Measurements from ENCODE around the gene ARID3A.

The ARID3A gene

DNA sequence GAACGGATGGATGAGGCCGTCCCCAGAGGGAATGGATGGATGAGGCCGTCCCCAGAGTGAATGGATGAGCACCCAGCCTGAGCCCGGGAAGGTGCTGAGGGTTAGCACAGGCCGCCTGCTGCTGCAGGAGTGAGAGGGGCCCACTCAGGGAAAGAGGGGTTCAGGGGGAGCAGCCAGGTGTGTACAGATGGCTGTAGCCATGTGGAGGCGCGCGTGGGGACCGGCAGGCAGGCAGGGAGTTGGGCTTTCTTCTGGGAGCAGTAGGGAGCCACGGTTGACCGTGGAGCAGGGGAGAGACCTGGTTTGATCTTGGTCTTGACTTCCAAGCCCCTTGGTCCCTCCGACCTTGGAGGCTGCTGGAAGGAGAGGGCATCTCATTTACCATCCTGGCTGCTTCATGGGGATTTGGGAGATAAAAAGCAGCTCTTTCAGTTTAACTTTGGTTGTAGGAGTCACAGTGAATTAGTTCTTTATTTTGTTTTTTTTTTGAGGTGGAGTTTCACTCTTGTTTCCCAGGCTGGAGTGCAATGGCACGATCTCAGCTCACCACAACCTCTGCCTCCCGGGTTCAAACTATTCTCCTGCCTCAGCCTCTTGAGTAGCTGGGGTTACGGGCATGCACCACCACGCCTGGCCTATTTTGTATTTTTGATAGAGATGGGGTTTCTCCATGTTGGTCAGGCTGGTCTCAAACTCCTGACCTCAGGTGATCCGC is 24.7 kb downstream of the ARID3A start:
- no peaks in the 10 kb centered on the region for H3K9me2 ChIP-seq (replicated peaks; ENCODE audit: low read depth, low read length)
- H3K36me3 ChIP-seq (ENCODE audit: insufficient read depth, low read length): peaks cover 3% of the 10 kb centered on the region; the same call in 1 of the 2 replicates
- H3F3A ChIP-seq (ENCODE audit: low read depth): no peaks in the 10 kb centered on the region
- no peaks in the 10 kb centered on the region for H3K9me3 ChIP-seq (ENCODE audit: insufficient read depth, low read depth, low read length)
- no peak overlapping the region for H3K9ac ChIP-seq (ENCODE audit: low read depth, low read length, poor library complexity, severe bottlenecking)
- no peak overlapping the region for H3K4me3 ChIP-seq (ENCODE audit: low read length, poor library complexity, severe bottlenecking)
- H3K79me2 ChIP-seq (ENCODE audit: insufficient read depth, low read length): peaks cover 27% of the 10 kb centered on the region; the same call in 1 of the 2 replicates
- no peak overlapping the region for H2AFZ ChIP-seq (ENCODE audit: low read length)
- H3K4me1 ChIP-seq (ENCODE audit: insufficient read depth, low read length, poor library complexity, severe bottlenecking): no peaks in the 10 kb centered on the region
- H3K4me2 ChIP-seq (ENCODE audit: low read depth, low read length, poor library complexity, severe bottlenecking): no peak overlapping the region
- H3K27me3 ChIP-seq (ENCODE audit: insufficient read depth, low read length, poor library complexity, severe bottlenecking): no peaks in the 10 kb centered on the region
- TF ChIP-seq EZH2phosphoT487 (IDR thresholded peaks at IDR 0.05; ENCODE audit: borderline replicate concordance): no peak
- TF ChIP-seq, protein P1, sequence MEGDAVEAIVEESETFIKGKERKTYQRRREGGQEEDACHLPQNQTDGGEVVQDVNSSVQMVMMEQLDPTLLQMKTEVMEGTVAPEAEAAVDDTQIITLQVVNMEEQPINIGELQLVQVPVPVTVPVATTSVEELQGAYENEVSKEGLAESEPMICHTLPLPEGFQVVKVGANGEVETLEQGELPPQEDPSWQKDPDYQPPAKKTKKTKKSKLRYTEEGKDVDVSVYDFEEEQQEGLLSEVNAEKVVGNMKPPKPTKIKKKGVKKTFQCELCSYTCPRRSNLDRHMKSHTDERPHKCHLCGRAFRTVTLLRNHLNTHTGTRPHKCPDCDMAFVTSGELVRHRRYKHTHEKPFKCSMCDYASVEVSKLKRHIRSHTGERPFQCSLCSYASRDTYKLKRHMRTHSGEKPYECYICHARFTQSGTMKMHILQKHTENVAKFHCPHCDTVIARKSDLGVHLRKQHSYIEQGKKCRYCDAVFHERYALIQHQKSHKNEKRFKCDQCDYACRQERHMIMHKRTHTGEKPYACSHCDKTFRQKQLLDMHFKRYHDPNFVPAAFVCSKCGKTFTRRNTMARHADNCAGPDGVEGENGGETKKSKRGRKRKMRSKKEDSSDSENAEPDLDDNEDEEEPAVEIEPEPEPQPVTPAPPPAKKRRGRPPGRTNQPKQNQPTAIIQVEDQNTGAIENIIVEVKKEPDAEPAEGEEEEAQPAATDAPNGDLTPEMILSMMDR (conservative IDR thresholded peaks at IDR 0.05; ENCODE audit: low read length): no peak
- peaks cover 2% of the 10 kb centered on the region for H4K20me1 ChIP-seq (ENCODE audit: insufficient read depth, low read length, poor library complexity, severe bottlenecking)

DNA sequence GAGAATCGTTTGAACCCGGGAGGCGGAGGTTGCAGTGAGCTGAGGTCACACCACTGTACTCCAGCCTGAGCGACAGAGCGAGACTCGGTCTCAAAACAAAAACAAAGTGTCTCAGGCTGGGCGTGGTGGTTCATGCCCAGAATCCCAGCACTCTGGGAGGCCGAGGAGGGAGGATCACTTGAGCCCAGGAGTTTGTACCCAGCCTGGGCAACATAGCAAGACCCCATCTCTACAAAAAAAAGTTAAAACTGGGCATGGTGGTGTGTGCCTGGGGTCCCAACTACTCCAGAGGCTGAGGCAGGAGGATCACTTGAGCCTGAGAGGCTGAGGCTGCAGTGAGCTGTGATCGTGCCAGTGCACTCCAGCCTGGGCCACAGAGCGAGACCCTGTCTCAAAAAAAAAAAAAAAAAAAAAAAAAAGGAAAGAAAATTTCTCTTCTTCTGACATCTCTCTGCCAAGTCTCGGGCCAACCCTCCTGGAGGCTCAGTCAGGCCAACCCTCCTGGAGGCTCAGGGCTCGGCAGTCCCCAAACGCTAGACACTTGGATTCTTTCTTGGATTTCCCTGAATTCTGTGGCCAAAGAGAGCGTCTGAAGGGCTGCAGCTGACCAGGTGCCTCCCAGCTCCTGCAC is 26.3 kb downstream of the ARID3A start:
- Histone ChIP-seq H3K9me2 (replicated peaks; ENCODE audit: low read depth, low read length) (no peaks in the 10 kb centered on the region), H3K4me3 (ENCODE audit: low read length, poor library complexity, severe bottlenecking) (no peak overlapping the region), H3K4me2 (ENCODE audit: low read depth, low read length, poor library complexity, severe bottlenecking) (no peak overlapping the region), H4K20me1 (ENCODE audit: insufficient read depth, low read length, poor library complexity, severe bottlenecking) (peaks cover 2% of the 10 kb centered on the region), H2AFZ (ENCODE audit: low read length) (no peak overlapping the region), H3K9ac (ENCODE audit: low read depth, low read length, poor library complexity, severe bottlenecking) (no peak overlapping the region), H3K36me3 (ENCODE audit: insufficient read depth, low read length) (peaks cover 3% of the 10 kb centered on the region; the same call in 1 of the 2 replicates), H3K79me2 (ENCODE audit: insufficient read depth, low read length) (peaks cover 27% of the 10 kb centered on the region; the same call in 1 of the 2 replicates), H3K27me3 (ENCODE audit: insufficient read depth, low read length, poor library complexity, severe bottlenecking) (no peaks in the 10 kb centered on the region), H3F3A (ENCODE audit: low read depth) (no peaks in the 10 kb centered on the region), H3K4me1 (ENCODE audit: insufficient read depth, low read length, poor library complexity, severe bottlenecking) (no peaks in the 10 kb centered on the region), H3K9me3 (ENCODE audit: insufficient read depth, low read depth, low read length) (no peaks in the 10 kb centered on the region)
- TF ChIP-seq EZH2phosphoT487 (IDR thresholded peaks at IDR 0.05; ENCODE audit: borderline replicate concordance): no peak
- TF ChIP-seq, protein P1 (conservative IDR thresholded peaks at IDR 0.05; ENCODE audit: low read length): no peak

DNA sequence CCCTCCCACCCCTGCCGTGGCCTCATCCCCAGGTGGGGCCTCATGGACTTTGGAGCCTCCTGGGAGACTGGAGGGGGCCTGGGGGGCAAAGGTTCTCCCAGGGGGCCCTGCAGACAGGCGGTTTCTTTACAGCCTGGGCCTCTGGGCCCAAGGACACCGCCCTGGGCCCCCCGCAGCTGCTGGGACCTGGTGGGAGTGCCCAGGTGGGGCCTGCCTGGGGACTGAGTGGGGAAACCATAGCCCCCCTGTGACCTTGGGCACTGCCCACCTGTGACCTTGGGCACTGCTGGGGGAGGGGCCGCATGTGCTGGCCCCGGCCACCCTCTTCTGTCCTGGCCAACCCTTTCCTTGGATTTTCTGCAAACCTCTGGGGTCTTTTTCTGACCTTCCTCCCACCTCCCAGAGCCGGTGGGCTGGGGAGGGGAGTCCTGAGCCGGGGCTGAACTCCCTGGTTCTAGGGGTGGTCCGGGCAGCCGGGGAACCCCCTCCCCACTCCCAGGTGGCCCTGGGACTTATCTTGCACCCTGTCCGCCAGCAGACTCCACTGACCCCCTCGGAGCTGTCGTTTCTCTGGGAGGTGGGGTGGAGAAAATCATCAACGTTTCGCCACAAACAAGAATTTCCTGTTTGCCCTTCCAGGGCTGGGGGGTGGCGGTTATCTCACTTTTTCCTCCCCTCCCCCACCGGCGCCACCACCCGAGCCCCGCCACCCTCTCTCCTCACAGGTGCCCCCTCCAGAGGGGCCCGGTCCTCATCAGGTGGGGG is 27.0 kb downstream of the ARID3A start:
- no peak overlapping the region for H3K9ac ChIP-seq (ENCODE audit: low read depth, low read length, poor library complexity, severe bottlenecking)
- H3K79me2 ChIP-seq (ENCODE audit: insufficient read depth, low read length): peaks cover 27% of the 10 kb centered on the region; the same call in 1 of the 2 replicates
- peaks cover 2% of the 10 kb centered on the region for H4K20me1 ChIP-seq (ENCODE audit: insufficient read depth, low read length, poor library complexity, severe bottlenecking)
- H3K36me3 ChIP-seq (ENCODE audit: insufficient read depth, low read length): peaks cover 3% of the 10 kb centered on the region; the same call in 1 of the 2 replicates
- no peak overlapping the region for H3K4me3 ChIP-seq (ENCODE audit: low read length, poor library complexity, severe bottlenecking)
- TF ChIP-seq EZH2phosphoT487 (IDR thresholded peaks at IDR 0.05; ENCODE audit: borderline replicate concordance): no peak
- TF ChIP-seq, protein P1 (conservative IDR thresholded peaks at IDR 0.05; ENCODE audit: low read length): no peak
- no peaks in the 10 kb centered on the region for H3F3A ChIP-seq (ENCODE audit: low read depth)
- no peaks in the 10 kb centered on the region for H3K27me3 ChIP-seq (ENCODE audit: insufficient read depth, low read length, poor library complexity, severe bottlenecking)
- H3K4me1 ChIP-seq (ENCODE audit: insufficient read depth, low read length, poor library complexity, severe bottlenecking): no peaks in the 10 kb centered on the region
- no peak overlapping the region for H2AFZ ChIP-seq (ENCODE audit: low read length)
- H3K4me2 ChIP-seq (ENCODE audit: low read depth, low read length, poor library complexity, severe bottlenecking): no peak overlapping the region
- H3K9me2 ChIP-seq (replicated peaks; ENCODE audit: low read depth, low read length): no peaks in the 10 kb centered on the region
- H3K9me3 ChIP-seq (ENCODE audit: insufficient read depth, low read depth, low read length): no peaks in the 10 kb centered on the region

Measured in Loucy (cell line).